Karpas-422 (cell line): Measurements from ENCODE around the gene COQ8A. TPM values are rescaled to one million over a fixed set of nuclear protein-coding genes. Genes with fewer than 3 reads are reported as not detected.

Experiments used
- DNase-seq: peaks from one replicate; pipeline ENCODE4 v3.0.0-alpha.2; 2015
- H2AFZ ChIP-seq: fragments of 200-600 bp; sonication (generic); 2 replicates; pipeline ENCODE4 v1.6.1; 2014; ENCODE audit warnings: antibody characterized with exemption, low read length, mixed read lengths
- H3K27ac ChIP-seq: fragments of 200-600 bp; sonication (generic); 2 replicates; pipeline ENCODE4 v1.5.1; 2014; ENCODE audit warnings: mild to moderate bottlenecking, low read length, moderate library complexity
- H3K27me3 ChIP-seq: fragments of 200-600 bp; sonication (generic); 2 replicates; pipeline ENCODE4 v1.6.1; 2014; ENCODE audit warnings: low read length, mixed read lengths
- H3K36me3 ChIP-seq: fragments of 200-600 bp; sonication (generic); 2 replicates; pipeline ENCODE4 v1.6.1; 2014; ENCODE audit warnings: low read length, mixed read lengths; ENCODE audit not compliant: insufficient read depth
- H3K4me1 ChIP-seq: fragments of 200-600 bp; sonication (generic); 2 replicates; pipeline ENCODE4 v1.6.1; 2014; ENCODE audit warnings: mild to moderate bottlenecking, low read length, mixed read lengths
- H3K4me2 ChIP-seq: fragments of 200-600 bp; sonication (generic); 2 replicates; pipeline ENCODE4 v1.6.1; 2014; ENCODE audit warnings: low read length, low read depth, mild to moderate bottlenecking; ENCODE audit not compliant: poor library complexity, severe bottlenecking
- H3K4me3 ChIP-seq: fragments of 200-600 bp; sonication (generic); 2 replicates; pipeline ENCODE4 v1.5.1; 2014; ENCODE audit warnings: mild to moderate bottlenecking, antibody characterized with exemption, low read length, mixed read lengths
- H3K79me2 ChIP-seq: fragments of 200-600 bp; sonication (generic); 2 replicates; pipeline ENCODE4 v1.6.1; 2014; ENCODE audit warnings: mild to moderate bottlenecking, low read length, mixed read lengths
- H3K9ac ChIP-seq: fragments of 200-600 bp; sonication (generic); 2 replicates; pipeline ENCODE4 v1.6.0; 2014; ENCODE audit warnings: low read length
- H3K9me2 ChIP-seq: fragments of 200-600 bp; sonication (generic), shearing (Covaris generic); replicated peaks from 2 replicates; pipeline ENCODE4 v1.6.0; 2014; ENCODE audit warnings: mild to moderate bottlenecking, low read length, moderate library complexity; ENCODE audit not compliant: insufficient read depth
- H3K9me3 ChIP-seq: fragments of 300-700, 200-600 bp; sonication (generic); 2 replicates; pipeline ENCODE4 v1.6.1; 2014; ENCODE audit warnings: low read length, mixed read lengths
- H4K20me1 ChIP-seq: fragments of 200-600 bp; sonication (generic); 2 replicates; pipeline ENCODE4 v1.6.1; 2014; ENCODE audit warnings: mild to moderate bottlenecking, antibody characterized with exemption, low read length, low read depth; ENCODE audit not compliant: insufficient read depth
- total RNA-seq: library from RNA; depleted of rRNA; stranded (reverse); fragments of >200 nt; shearing (Covaris generic); gene quantifications from 2 replicates; pipeline ENCODE4 v1.2.3, GENCODE V29; 2014; ENCODE audit warnings: low replicate concordance

COQ8A gene
- total RNA-seq, 1 experiment from 2014 or later = 12.7 TPM

DNA sequence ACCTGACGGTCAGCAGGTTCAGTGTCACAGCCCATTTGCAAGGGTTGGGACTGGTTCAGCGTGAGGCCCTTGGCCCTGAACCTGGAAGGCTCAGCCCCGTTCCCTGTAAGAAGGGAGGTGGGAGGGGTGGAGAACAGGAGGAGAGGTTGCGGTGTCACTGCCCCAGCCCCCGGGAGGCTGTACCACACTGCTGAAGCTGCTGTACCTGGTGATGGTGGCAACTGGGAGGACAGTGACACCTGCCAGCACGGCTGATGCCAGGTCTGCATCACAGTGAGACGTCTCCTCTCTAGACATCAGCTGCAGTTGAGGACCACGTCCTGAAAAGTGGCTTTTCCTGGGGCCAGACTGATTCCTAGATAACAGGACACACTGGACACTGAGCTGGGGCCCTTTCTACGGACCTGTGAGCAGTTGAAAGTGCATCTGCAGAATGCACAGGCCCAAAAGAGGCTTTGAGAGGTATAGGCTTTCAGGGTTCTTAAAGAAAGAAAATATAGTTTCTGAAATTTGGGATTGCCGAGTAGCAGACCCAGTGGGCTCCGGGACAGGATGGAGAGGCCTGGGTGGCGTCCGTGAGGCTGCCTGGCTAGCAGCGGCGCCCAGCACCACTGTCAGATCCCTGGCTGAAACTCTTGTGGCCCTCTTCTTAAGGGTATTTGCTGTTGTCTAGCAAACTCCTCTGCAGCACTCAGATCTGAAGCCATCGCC is 47.7 kb downstream of the COQ8A start:
- Histone ChIP-seq H3K9me3 (no peaks in the 10 kb centered on the region), H3K4me3 (no peak overlapping the region), H3K27ac (no peak overlapping the region), H3K4me1 (no peaks in the 10 kb centered on the region), H3K36me3 (no peaks in the 10 kb centered on the region), H3K27me3 (no peaks in the 10 kb centered on the region), H2AFZ (no peak overlapping the region), H4K20me1 (no peaks in the 10 kb centered on the region), H3K9ac (no peak overlapping the region), H3K79me2 (no peaks in the 10 kb centered on the region), H3K4me2 (no peak overlapping the region), H3K9me2 (no peaks in the 10 kb centered on the region)
- no peak for DNase-seq

DNA sequence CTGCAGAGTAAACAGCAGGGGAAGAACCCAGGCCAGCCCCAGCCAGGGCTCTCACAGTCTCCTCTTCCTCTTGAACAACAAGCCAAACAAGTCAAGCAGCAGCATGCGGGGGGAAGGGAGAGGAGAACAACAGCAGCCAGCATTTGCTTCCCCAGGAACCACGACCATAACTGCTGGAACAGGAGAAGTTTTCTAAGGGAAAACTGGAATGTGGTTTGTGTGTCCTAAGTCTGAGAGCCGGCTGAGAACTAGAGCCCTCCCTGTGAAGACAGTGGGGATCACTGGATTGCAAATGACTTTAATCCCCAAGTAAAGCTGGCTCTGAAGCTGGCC is 48.2 kb downstream of the COQ8A start:
- Histone ChIP-seq H3K9ac (no peak overlapping the region), H3K4me1 (no peaks in the 10 kb centered on the region), H3K4me2 (no peak overlapping the region)

DNA sequence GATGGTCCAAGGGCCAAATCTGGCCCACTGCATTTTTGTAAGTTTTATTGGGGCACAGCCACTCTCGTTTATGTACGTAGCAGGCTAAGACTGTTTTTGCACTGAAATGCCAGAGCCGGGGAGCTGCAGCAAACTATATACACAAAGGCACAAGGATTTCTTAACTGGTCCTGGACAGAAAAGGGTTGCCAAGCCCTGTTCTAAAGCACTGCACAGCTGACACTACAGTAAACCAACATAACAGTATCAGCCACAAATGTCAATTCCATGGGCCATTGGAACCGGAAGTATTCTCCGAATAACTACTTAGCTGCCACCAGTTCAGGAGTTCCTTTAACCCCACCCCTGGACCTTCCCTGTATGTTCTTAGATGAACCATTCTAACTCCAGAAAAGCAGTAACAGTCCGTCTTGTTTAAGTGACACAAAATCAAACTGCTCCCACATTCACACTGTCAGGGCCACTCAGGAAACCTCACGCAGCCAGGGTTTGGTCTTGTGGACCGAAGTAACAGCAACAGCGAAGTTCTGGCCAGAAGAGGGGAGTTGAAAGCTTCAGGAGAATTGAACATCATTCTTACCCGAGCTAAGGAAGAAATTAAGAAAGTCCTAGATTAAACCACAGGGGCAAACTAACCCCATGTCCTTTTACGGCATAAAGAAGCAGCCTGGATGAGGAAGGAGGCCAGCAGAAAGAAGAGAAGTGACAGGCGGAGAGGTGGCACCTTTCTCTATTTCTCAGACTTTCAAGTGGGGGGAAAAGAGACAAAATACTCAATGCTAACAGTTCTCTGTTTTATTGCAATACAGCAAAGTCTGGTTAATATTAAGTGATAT is 49.2 kb downstream of the COQ8A start:
- Histone ChIP-seq H2AFZ (no peak overlapping the region), H3K4me1 (no peaks in the 10 kb centered on the region), H3K79me2 (no peaks in the 10 kb centered on the region), H3K4me3 (no peak overlapping the region), H3K9me2 (no peaks in the 10 kb centered on the region), H3K27ac (no peak overlapping the region), H3K9me3 (no peaks in the 10 kb centered on the region), H3K27me3 (no peaks in the 10 kb centered on the region), H3K4me2 (no peak overlapping the region), H3K36me3 (no peaks in the 10 kb centered on the region), H4K20me1 (no peaks in the 10 kb centered on the region), H3K9ac (no peak overlapping the region)
- DNase-seq = no peak

More for the DNA sequence above, 48.2 kb downstream of the COQ8A start:
- no peaks in the 10 kb centered on the region for H3K36me3 ChIP-seq
- H3K4me3 ChIP-seq = no peak overlapping the region
- H4K20me1 ChIP-seq = no peaks in the 10 kb centered on the region
- H2AFZ ChIP-seq = no peak overlapping the region
- H3K9me2 ChIP-seq = no peaks in the 10 kb centered on the region
- no peaks in the 10 kb centered on the region for H3K27me3 ChIP-seq
- DNase-seq = no peak
- no peaks in the 10 kb centered on the region for H3K79me2 ChIP-seq
- no peaks in the 10 kb centered on the region for H3K9me3 ChIP-seq
- H3K27ac ChIP-seq = no peak overlapping the region

DNA sequence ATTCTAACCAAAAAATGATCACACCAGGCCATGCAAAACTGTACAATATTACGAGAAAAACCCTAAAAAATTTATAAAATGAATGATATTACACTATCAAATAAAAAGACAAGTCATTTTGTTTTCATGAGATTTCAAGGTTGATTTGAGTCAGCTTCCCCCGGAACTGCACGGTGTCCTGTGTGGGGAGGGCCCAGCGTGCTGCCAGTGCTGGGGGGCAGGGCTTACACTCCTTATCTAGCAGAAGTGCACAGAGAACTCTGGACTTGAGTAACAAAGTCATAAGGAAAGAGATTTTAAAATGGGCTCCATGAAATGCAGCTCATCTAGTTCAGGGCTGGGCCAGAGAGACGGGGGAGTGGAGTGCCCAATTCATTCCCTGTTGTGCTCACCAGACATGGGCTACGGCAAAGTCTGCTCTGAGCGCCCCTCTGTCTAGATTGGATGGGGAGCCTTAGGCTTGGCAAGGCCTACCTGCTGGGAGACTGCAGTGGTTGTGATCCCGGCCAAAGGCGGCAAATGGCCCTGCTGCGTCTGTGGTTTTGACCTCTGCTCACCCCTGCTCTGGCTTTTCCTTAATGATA is 50.1 kb downstream of the COQ8A start:
- no peak overlapping the region for H3K4me2 ChIP-seq
- no peaks in the 10 kb centered on the region for H3K9me2 ChIP-seq
- no peaks in the 10 kb centered on the region for H3K27me3 ChIP-seq
- no peak overlapping the region for H3K4me3 ChIP-seq
- no peaks in the 10 kb centered on the region for H3K4me1 ChIP-seq
- no peak overlapping the region for H3K9ac ChIP-seq
- H3K27ac ChIP-seq = no peak overlapping the region
- H3K79me2 ChIP-seq = no peaks in the 10 kb centered on the region
- no peak overlapping the region for H2AFZ ChIP-seq
- no peaks in the 10 kb centered on the region for H3K36me3 ChIP-seq
- no peaks in the 10 kb centered on the region for H4K20me1 ChIP-seq
- DNase-seq = no peak
- H3K9me3 ChIP-seq = no peaks in the 10 kb centered on the region

DNA sequence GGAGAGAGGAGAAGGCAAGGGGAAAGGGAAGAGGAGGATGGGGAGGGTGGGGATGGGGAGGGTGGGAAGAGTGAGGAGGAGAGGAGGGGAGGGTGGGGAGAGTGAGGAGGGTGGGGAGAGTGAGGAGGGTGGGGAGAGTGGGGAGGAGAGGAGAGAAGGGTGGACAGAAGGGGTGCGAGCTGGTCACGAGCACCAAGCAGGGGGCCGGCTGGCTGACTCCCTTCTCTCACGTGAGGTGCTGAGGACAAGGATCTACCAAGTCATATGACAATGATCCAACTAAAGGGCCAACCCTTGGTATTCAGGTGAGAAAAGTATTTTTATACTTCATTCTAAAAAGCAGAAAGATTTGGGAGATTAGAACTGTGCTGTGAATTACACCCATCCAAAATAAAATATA is 51.8 kb downstream of the COQ8A start:
- no peak for DNase-seq
- no peaks in the 10 kb centered on the region for H3K9me3 ChIP-seq
- H3K27ac ChIP-seq = no peak overlapping the region
- H3K4me2 ChIP-seq = no peak overlapping the region
- no peaks in the 10 kb centered on the region for H3K27me3 ChIP-seq
- no peak overlapping the region for H3K4me3 ChIP-seq
- no peaks in the 10 kb centered on the region for H3K4me1 ChIP-seq
- no peak overlapping the region for H3K9ac ChIP-seq
- no peak overlapping the region for H2AFZ ChIP-seq
- H3K79me2 ChIP-seq = no peaks in the 10 kb centered on the region
- H4K20me1 ChIP-seq = no peaks in the 10 kb centered on the region
- H3K9me2 ChIP-seq = no peaks in the 10 kb centered on the region
- H3K36me3 ChIP-seq = no peaks in the 10 kb centered on the region

DNA sequence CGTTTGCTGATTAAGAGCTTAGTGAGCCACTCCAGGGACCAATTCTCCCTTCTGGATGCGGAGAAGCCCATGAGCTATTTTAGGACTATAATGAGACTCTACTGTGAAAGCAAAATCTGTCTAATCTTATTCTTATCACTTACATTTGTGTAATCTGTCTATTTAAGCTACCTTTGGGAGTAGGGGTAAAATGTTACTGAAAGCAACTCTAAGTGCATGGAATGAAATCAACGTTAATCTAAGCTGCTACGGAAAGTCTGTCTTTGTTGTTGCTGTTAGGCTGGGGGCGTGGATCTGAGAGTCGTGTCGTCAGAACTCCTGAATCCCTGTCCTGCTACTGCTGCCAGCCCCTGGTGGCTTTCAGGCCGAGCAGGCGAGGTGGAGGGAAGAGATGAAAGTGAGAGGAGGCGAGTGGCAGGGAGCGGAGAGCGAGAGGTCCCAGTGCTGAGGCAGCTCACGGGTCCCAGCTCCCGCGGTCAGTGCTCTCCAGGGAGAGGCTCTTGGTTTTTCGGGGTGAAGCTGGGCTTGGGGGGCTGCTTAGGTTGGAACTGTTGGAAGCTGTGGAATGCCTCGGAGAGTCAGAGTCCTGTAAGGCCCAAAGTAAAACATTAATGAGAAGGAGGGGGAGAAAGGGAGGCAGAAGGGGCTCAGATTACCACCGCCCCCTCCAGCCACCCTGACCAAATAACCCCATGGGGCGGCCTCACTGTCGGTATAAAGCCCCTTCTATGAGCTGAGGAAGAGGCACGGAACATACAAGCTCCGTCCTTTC is 53.9 kb downstream of the COQ8A start:
- no peak for DNase-seq
- H3K4me3 ChIP-seq = no peak overlapping the region
- H3K36me3 ChIP-seq = no peaks in the 10 kb centered on the region
- H3K9ac ChIP-seq = no peak overlapping the region
- H3K79me2 ChIP-seq = no peaks in the 10 kb centered on the region
- H3K9me2 ChIP-seq = no peaks in the 10 kb centered on the region
- no peaks in the 10 kb centered on the region for H3K9me3 ChIP-seq
- no peaks in the 10 kb centered on the region for H3K4me1 ChIP-seq
- H3K27me3 ChIP-seq = no peaks in the 10 kb centered on the region
- H3K27ac ChIP-seq = no peak overlapping the region
- no peak overlapping the region for H3K4me2 ChIP-seq
- no peak overlapping the region for H2AFZ ChIP-seq
- H4K20me1 ChIP-seq = no peaks in the 10 kb centered on the region

DNA sequence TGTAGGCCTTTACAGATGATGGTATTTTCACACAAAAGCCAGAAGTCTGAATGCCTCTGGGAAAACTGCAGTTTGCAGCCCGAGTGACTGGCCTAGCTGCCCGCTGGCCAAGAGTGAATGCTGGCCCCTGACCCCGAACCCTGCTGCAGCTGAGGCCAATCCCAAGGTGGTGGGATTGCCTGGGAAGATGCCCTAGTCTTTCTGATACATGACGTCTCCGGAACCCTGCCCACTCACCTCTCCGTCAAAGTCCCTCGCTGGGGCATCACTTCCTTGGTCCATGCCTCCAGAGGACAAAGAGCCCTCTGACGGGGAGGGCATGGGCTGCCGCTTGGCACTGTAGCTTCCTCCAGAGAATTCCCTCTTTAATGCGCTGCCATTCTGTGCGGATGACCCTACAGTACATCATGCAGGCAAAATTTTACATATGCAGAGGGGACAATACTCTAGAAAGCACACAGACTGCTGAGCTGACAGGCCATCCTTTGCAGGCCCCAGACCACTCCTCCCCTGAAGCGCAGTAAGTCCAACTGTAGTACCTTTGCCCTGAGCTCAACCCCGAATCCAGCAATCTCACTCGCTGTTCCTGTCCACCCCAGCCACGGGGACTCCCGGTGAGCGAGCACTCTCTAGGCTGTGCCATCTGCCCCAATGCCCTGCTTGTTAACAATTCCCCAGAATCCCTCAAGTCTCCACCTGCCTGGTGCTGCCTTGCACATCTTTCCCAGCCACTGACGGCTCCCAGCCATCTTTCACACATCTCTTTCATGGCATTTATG is 54.7 kb downstream of the COQ8A start:
- no peak overlapping the region for H3K4me3 ChIP-seq
- H3K27ac ChIP-seq = no peak overlapping the region
- no peak overlapping the region for H3K9ac ChIP-seq
- no peaks in the 10 kb centered on the region for H3K4me1 ChIP-seq
- no peaks in the 10 kb centered on the region for H4K20me1 ChIP-seq
- no peak overlapping the region for H2AFZ ChIP-seq
- H3K9me2 ChIP-seq = no peaks in the 10 kb centered on the region
- no peak overlapping the region for H3K4me2 ChIP-seq
- no peak for DNase-seq
- H3K27me3 ChIP-seq = no peaks in the 10 kb centered on the region
- no peaks in the 10 kb centered on the region for H3K79me2 ChIP-seq
- no peaks in the 10 kb centered on the region for H3K9me3 ChIP-seq
- H3K36me3 ChIP-seq = no peaks in the 10 kb centered on the region
